ENCODE measurements around the gene USP31.

Gene USP31

GRCh38 chr16:23181506-23181905, 32.3 kb upstream of the USP31 start:
- no peak for DNase-seq (ENCODE audit: low read depth)
- no peak overlapping the region for H3K4me3 ChIP-seq (ENCODE audit: low read depth, low read length)
- TF ChIP-seq, protein P1, sequence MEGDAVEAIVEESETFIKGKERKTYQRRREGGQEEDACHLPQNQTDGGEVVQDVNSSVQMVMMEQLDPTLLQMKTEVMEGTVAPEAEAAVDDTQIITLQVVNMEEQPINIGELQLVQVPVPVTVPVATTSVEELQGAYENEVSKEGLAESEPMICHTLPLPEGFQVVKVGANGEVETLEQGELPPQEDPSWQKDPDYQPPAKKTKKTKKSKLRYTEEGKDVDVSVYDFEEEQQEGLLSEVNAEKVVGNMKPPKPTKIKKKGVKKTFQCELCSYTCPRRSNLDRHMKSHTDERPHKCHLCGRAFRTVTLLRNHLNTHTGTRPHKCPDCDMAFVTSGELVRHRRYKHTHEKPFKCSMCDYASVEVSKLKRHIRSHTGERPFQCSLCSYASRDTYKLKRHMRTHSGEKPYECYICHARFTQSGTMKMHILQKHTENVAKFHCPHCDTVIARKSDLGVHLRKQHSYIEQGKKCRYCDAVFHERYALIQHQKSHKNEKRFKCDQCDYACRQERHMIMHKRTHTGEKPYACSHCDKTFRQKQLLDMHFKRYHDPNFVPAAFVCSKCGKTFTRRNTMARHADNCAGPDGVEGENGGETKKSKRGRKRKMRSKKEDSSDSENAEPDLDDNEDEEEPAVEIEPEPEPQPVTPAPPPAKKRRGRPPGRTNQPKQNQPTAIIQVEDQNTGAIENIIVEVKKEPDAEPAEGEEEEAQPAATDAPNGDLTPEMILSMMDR (IDR thresholded peaks at IDR 0.05; ENCODE audit: low read depth, low read length, missing control alignments), result no peak

DNA sequence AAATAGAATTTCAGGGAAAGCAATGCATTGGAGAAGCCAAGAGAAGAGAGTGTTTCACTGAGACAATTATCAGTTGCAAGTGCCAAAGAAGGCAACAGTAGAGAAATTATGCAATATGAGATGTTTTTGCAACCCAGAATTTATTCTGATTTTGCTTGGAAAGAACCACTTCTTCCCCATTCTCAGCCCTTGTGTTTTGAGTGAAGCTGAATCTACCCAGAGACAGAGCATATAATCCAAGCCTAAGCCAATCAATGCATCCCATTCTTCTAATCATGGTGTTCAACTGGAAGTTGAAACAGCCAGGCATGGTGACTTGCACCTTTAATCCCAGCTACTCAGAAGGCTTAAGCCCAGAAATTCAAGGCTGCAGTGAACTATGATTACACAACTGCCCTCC, 26.4 kb upstream of the USP31 start:
- DNase-seq (ENCODE audit: low read depth), result no peak
- TF ChIP-seq, protein P1 (IDR thresholded peaks at IDR 0.05; ENCODE audit: low read depth, low read length, missing control alignments), result no peak
- H3K4me3 ChIP-seq (ENCODE audit: low read depth, low read length), result no peak overlapping the region

DNA sequence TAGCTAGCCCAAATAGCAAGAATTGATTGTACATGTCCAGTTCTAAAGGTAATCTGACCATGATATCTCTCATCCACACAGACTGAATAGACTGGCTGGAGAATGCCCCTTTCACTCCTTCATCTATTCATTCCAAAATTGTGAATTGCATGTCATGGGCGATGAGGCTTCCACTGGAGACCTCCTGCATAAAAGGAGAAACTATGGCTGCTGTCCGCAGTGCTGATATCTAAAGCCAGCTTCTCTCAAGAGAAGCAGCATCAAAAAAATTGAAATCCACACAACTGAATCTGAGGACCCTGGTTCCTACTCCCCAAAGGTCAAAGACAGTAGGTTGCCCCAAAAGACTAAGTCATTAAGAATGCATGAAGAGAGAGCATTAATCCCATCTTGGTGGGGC, 25.4 kb upstream of the USP31 start:
- TF ChIP-seq, protein P1 (IDR thresholded peaks at IDR 0.05; ENCODE audit: low read depth, low read length, missing control alignments), result no peak
- no peak overlapping the region for H3K4me3 ChIP-seq (ENCODE audit: low read depth, low read length)
- no peak for DNase-seq (ENCODE audit: low read depth)

- no peak overlapping the region for H3K4me3 ChIP-seq (ENCODE audit: low read depth, low read length)
- no peak for DNase-seq (ENCODE audit: low read depth)
- TF ChIP-seq, protein P1 (IDR thresholded peaks at IDR 0.05; ENCODE audit: low read depth, low read length, missing control alignments), result no peak
Observed at GRCh38 chr16:23172994-23173393, 23.7 kb upstream of the USP31 start.

DNA sequence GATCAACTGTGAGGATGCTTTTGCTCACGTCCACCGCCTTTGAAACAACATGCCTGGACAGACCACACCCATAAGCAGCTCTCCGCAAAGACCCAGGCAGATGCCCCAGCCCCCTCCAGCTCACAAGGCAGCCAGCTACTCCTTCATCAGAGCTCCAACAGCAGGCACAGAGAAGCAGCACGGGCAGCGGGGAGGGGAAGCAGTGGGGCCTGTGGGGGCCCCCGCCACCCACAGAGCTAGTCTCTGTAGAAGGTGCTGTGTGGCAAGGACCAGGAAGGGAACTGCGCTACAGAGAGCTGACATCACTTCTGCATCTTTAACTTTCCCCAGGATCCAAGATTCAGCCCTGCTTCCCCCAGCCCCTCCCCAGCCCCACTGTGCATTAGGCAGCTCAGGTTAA, 23.3 kb upstream of the USP31 start:
- H3K4me3 ChIP-seq (ENCODE audit: low read depth, low read length), result no peak overlapping the region
- no peak for DNase-seq (ENCODE audit: low read depth)
- TF ChIP-seq, protein P1 (IDR thresholded peaks at IDR 0.05; ENCODE audit: low read depth, low read length, missing control alignments), result no peak

DNA sequence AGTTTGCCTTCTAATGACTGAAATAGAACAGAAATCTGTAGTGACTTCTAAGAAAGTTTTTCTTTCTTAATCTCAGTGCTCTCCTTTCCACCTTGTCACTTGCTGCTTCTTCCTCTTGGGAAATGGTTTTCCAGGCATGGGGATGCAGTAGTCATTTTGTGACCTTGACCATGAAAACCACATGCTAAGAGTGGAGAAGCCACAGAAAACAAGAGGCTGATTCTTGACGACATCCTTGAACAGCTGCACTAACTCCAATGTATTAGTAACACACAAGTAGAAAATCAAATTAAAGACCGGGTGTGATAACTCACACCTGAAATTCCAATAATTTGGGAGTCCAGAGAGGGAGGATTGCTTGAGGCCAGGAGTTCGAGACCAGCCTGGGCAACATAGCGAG, 15.5 kb upstream of the USP31 start:
- TF ChIP-seq, protein P1 (IDR thresholded peaks at IDR 0.05; ENCODE audit: low read depth, low read length, missing control alignments), result no peak
- no peak overlapping the region for H3K4me3 ChIP-seq (ENCODE audit: low read depth, low read length)
- DNase-seq (ENCODE audit: low read depth), result no peak

- no peak overlapping the region for H3K4me3 ChIP-seq (ENCODE audit: low read depth, low read length)
- DNase-seq (ENCODE audit: low read depth), result no peak
- TF ChIP-seq, protein P1 (IDR thresholded peaks at IDR 0.05; ENCODE audit: low read depth, low read length, missing control alignments), result no peak
Observed at GRCh38 chr16:23163921-23164320, 14.7 kb upstream of the USP31 start.

All from GM12864 (cell line).